Sigmoid colon (tissue), 4 donors: ENCODE results near the gene ITGA2.

Experiments used
- POLR2AphosphoS5 ChIP-seq, 4 donors: sonication (generic); formaldehyde crosslinking; IDR thresholded peaks; one replicate each; pipeline ENCODE4 v1.6.1; 2017; ENCODE audit warnings: antibody characterized with exemption in 4 of 4
- TF ChIP-seq, protein P1 (sequence below), 4 experiments: fragments of 450-650 bp in 3 of 4; fragments of 200-600 bp in 1 of 4; IDR thresholded peaks; one replicate each; pipeline ENCODE4 v1.5.1; 2016 to 2019; ENCODE audit warnings: antibody characterized with exemption in 4 of 4, mild to moderate bottlenecking in 3 of 4, moderate library complexity in 2 of 4

DNA sequence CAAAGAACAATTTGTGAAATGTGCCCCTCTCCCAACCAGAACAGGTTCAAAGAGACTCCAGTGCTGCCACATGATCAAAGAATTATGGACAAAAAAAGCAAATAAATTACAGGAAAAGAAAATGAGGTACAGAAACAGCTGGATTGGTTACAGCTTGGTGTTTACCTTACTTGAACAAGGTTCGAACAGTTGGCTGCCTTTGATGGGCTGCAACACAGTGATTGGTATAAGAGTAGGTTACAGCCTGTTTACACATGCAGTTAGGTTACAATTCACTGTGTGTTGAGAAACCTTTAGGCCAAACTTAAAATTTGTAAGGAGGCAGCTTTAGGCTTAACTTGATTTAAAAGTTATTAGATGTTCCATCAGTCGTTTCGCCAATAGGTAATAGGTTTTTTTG is 123.8 kb downstream of the ITGA2 start:
- TF ChIP-seq, protein P1, sequence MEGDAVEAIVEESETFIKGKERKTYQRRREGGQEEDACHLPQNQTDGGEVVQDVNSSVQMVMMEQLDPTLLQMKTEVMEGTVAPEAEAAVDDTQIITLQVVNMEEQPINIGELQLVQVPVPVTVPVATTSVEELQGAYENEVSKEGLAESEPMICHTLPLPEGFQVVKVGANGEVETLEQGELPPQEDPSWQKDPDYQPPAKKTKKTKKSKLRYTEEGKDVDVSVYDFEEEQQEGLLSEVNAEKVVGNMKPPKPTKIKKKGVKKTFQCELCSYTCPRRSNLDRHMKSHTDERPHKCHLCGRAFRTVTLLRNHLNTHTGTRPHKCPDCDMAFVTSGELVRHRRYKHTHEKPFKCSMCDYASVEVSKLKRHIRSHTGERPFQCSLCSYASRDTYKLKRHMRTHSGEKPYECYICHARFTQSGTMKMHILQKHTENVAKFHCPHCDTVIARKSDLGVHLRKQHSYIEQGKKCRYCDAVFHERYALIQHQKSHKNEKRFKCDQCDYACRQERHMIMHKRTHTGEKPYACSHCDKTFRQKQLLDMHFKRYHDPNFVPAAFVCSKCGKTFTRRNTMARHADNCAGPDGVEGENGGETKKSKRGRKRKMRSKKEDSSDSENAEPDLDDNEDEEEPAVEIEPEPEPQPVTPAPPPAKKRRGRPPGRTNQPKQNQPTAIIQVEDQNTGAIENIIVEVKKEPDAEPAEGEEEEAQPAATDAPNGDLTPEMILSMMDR (IDR thresholded peaks at IDR 0.05) = no peak
- no peak for TF ChIP-seq POLR2AphosphoS5 (IDR thresholded peaks at IDR 0.05)
